NT2/D1 (cell line): ENCODE measurements around the gene NDUFV2.

Experiments used
- YY1 ChIP-seq: IDR thresholded peaks from 2 replicates; pipeline ENCODE4 v1.6.1; 2011; ENCODE audit not compliant: insufficient read length, insufficient read depth
- ZNF274 ChIP-seq: IDR thresholded peaks from 2 replicates; pipeline ENCODE4 v1.6.1; 2011; ENCODE audit warnings: mild to moderate bottlenecking, low read depth, low read length

- no peak for TF ChIP-seq YY1
- no peak for TF ChIP-seq ZNF274
Observed at GRCh38 chr18:9124824-9125223, 22.3 kb downstream of the NDUFV2 start.
